ENCODE data around the gene DCLK2. TPM values are rescaled to one million over a fixed set of nuclear protein-coding genes. Genes with fewer than 3 reads are reported as not detected.

Gene DCLK2
- total RNA-seq, 1 experiment from 2014 or later, result 2.7 TPM

GRCh38 chr4:150038335-150039076 is 39.7 kb upstream of the DCLK2 start:
- H3K9ac ChIP-seq (ENCODE audit: low read length), result no peak overlapping the region
- BruUV-seq (replicated peaks), result no TSS peak
- H3K9me3 ChIP-seq (ENCODE audit: control insufficient read depth in 1 of 2, insufficient read depth in 1 of 2, low read depth in 1 of 2, low read length in 2 of 2), result no peaks in the 10 kb centered on the region
- H4K20me1 ChIP-seq (ENCODE audit: insufficient read depth), result no peaks in the 10 kb centered on the region
- POLR2A ChIA-PET, result no interaction called here
- intact Hi-C loops (cut with micrococcal nuclease), result no loop called here
- no peak overlapping the region for H3K4me3 ChIP-seq (replicated peaks in 1 of 2; ENCODE audit: low read depth in 1 of 2, low read length in 2 of 2)
- H3K27me3 ChIP-seq (ENCODE audit: insufficient read depth, low read length), result no peaks in the 10 kb centered on the region
- no peaks in the 10 kb centered on the region for H3K4me1 ChIP-seq (ENCODE audit: control insufficient read depth in 1 of 2, insufficient read depth in 2 of 2, low read length in 2 of 2)
- TF ChIP-seq ELF1 (IDR thresholded peaks at IDR 0.05; ENCODE audit: borderline replicate concordance, low read depth) (no peak), EZH2phosphoT487 (IDR thresholded peaks at IDR 0.05; ENCODE audit: borderline replicate concordance) (no peak), POLR2A (IDR thresholded peaks at IDR 0.05; ENCODE audit: borderline replicate concordance, extremely low read depth, insufficient read depth, insufficient read length) (no peak), EGR1 (IDR thresholded peaks at IDR 0.05; ENCODE audit: low read depth) (no peak), SIN3A (IDR thresholded peaks at IDR 0.05; ENCODE audit: low read depth) (no peak), SRF (IDR thresholded peaks at IDR 0.05; ENCODE audit: low read depth) (no peak), CEBPB (IDR thresholded peaks at IDR 0.05; ENCODE audit: low read depth) (no peak)
- no peak overlapping the region for H3K4me2 ChIP-seq (ENCODE audit: low read length)
- H3K36me3 ChIP-seq (ENCODE audit: control insufficient read depth in 1 of 2, insufficient read depth in 2 of 2, low read length in 2 of 2), result no peaks in the 10 kb centered on the region
- H3K79me2 ChIP-seq (ENCODE audit: insufficient read depth, low read length), result no peaks in the 10 kb centered on the region
- no peaks in the 10 kb centered on the region for H3K9me2 ChIP-seq (ENCODE audit: insufficient read depth)
- CTCF ChIA-PET, result no interaction called here
- H3K27ac ChIP-seq (ENCODE audit: low read depth, low read length), result no peak overlapping the region
- RAD21 ChIA-PET (ENCODE audit: low non-redundant PET in 1 of 2, low total read pairs in 2 of 2, uncharacterized antibody in 2 of 2, unreplicated experiment in 2 of 2), result no interaction called here
- no peak overlapping the region for H2AFZ ChIP-seq (ENCODE audit: low read depth, low read length, poor library complexity, severe bottlenecking)
- DNase-seq (ENCODE audit: low read depth, low spot score), result no peak
- ATAC-seq, result no peak

DNA sequence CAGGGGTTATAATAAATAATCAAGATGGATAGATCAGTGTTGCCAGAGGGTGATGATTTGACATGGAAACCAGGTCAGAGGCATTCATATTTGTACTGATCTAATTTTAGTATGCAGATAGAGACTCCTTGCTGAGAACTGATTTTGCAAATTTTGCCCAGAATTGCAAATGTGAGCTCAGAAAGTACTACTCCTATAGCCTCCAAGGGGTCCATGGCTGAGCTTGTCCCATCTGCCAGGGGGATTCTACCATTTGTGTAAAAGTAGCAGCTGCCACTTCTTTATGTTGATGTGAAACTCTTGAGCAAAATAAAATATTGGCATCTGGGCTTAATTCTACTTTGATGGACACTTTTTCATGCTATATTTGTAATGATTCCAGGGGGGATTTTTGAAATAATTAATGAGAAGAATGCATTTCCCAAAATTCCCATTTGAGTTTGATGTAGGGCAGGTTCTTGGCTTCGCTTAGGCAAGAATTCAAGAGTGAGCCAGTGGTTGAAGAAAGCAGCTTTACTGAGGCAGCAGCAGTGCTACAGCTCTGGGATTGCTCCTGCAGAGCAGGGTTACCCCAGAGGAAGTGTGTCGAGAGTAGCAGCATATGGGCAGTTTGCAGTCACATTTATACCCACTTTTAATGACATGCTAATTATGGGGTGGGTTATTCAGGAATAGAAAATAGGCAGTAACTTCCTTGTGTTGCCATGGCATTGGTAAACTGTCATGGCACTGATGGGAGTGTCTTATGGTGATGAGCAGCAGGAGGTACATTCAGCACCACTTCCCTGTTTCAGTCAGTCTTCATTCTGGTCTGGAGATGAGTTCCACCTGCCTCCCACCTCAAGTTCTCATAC is 38.7 kb upstream of the DCLK2 start:
- H3K9me3 ChIP-seq (ENCODE audit: control insufficient read depth in 1 of 2, insufficient read depth in 1 of 2, low read depth in 1 of 2, low read length in 2 of 2), result no peaks in the 10 kb centered on the region
- H3K4me3 ChIP-seq (replicated peaks in 1 of 2; ENCODE audit: low read depth in 1 of 2, low read length in 2 of 2), result no peak overlapping the region
- ChIA-PET CTCF (no interaction called here), RAD21 (ENCODE audit: low non-redundant PET in 1 of 2, low total read pairs in 2 of 2, uncharacterized antibody in 2 of 2, unreplicated experiment in 2 of 2) (no interaction called here), POLR2A (no interaction called here)
- H4K20me1 ChIP-seq (ENCODE audit: insufficient read depth), result no peaks in the 10 kb centered on the region
- H3K4me2 ChIP-seq (ENCODE audit: low read length), result no peak overlapping the region
- BruUV-seq (replicated peaks), result no TSS peak
- H3K79me2 ChIP-seq (ENCODE audit: insufficient read depth, low read length), result no peaks in the 10 kb centered on the region
- no peak for ATAC-seq
- H3K9ac ChIP-seq (ENCODE audit: low read length), result no peak overlapping the region
- no peaks in the 10 kb centered on the region for H3K36me3 ChIP-seq (ENCODE audit: control insufficient read depth in 1 of 2, insufficient read depth in 2 of 2, low read length in 2 of 2)
- no peaks in the 10 kb centered on the region for H3K4me1 ChIP-seq (ENCODE audit: control insufficient read depth in 1 of 2, insufficient read depth in 2 of 2, low read length in 2 of 2)
- no peaks in the 10 kb centered on the region for H3K27me3 ChIP-seq (ENCODE audit: insufficient read depth, low read length)
- H2AFZ ChIP-seq (ENCODE audit: low read depth, low read length, poor library complexity, severe bottlenecking), result no peak overlapping the region
- no peak for DNase-seq (ENCODE audit: low read depth, low spot score)
- no peak overlapping the region for H3K27ac ChIP-seq (ENCODE audit: low read depth, low read length)
- no peaks in the 10 kb centered on the region for H3K9me2 ChIP-seq (ENCODE audit: insufficient read depth)
- intact Hi-C loops (cut with micrococcal nuclease), result no loop called here
- TF ChIP-seq FOSL1 (IDR thresholded peaks at IDR 0.05; ENCODE audit: low read depth) (no peak), RAD21 (IDR thresholded peaks at IDR 0.05; ENCODE audit: low read depth) (no peak), ZFX (IDR thresholded peaks at IDR 0.05) (no peak), YY1 (IDR thresholded peaks at IDR 0.05; ENCODE audit: extremely low read depth, insufficient replicate concordance, low read depth, low read length) (no peak), JUND (IDR thresholded peaks at IDR 0.05) (no peak), CTCF (IDR thresholded peaks at IDR 0.05 in 2 of 3, conservative IDR thresholded peaks at IDR 0.05 in 1 of 3; ENCODE audit: borderline replicate concordance in 1 of 3, insufficient read depth in 1 of 3, low read depth in 2 of 3, low read length in 2 of 3) (no peak), POLR2A (IDR thresholded peaks at IDR 0.05; ENCODE audit: borderline replicate concordance, extremely low read depth, insufficient read depth, insufficient read length) (no peak), SRF (IDR thresholded peaks at IDR 0.05; ENCODE audit: low read depth) (no peak), CBX3 (IDR thresholded peaks at IDR 0.05; ENCODE audit: low read depth) (no peak), SIN3A (IDR thresholded peaks at IDR 0.05; ENCODE audit: low read depth) (no peak), MAX (IDR thresholded peaks at IDR 0.05) (no peak)
- TF ChIP-seq, protein P1, sequence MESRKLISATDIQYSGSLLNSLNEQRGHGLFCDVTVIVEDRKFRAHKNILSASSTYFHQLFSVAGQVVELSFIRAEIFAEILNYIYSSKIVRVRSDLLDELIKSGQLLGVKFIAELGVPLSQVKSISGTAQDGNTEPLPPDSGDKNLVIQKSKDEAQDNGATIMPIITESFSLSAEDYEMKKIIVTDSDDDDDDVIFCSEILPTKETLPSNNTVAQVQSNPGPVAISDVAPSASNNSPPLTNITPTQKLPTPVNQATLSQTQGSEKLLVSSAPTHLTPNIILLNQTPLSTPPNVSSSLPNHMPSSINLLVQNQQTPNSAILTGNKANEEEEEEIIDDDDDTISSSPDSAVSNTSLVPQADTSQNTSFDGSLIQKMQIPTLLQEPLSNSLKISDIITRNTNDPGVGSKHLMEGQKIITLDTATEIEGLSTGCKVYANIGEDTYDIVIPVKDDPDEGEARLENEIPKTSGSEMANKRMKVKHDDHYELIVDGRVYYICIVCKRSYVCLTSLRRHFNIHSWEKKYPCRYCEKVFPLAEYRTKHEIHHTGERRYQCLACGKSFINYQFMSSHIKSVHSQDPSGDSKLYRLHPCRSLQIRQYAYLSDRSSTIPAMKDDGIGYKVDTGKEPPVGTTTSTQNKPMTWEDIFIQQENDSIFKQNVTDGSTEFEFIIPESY (IDR thresholded peaks at IDR 0.05; ENCODE audit: extremely low read depth, insufficient replicate concordance, low read length), result no peak

All from HCT116 (cell line).